HEK293T (cell line): Measurements from ENCODE around the gene PIK3AP1.

Source experiments
- ELF4 ChIP-seq: fragments of 450-650 bp; IDR thresholded peaks from 2 replicates; pipeline ENCODE4 v1.6.1; 2017; ENCODE audit warnings: antibody characterized with exemption
- FOXA1 ChIP-seq: fragments of 450-650 bp; IDR thresholded peaks from 2 replicates; pipeline ENCODE4 v1.6.1; 2016; ENCODE audit warnings: mild to moderate bottlenecking
- FOXK2 ChIP-seq: fragments of 450-650 bp; IDR thresholded peaks from 2 replicates; pipeline ENCODE4 v1.6.1; 2016; ENCODE audit warnings: mild to moderate bottlenecking
- NFRKB ChIP-seq: fragments of 450-650 bp; IDR thresholded peaks from 2 replicates; pipeline ENCODE4 v1.6.1; 2016; ENCODE audit warnings: mild to moderate bottlenecking, moderate library complexity
- PKNOX1 ChIP-seq: fragments of 450-650 bp; IDR thresholded peaks from 2 replicates; pipeline ENCODE4 v1.6.1; 2016
- SP1 ChIP-seq: fragments of 450-650 bp; IDR thresholded peaks from 2 replicates; pipeline ENCODE4 v1.6.1; 2017
- ZNF384 ChIP-seq: fragments of 450-650 bp; IDR thresholded peaks from 2 replicates; pipeline ENCODE4 v1.6.1; 2016

DNA sequence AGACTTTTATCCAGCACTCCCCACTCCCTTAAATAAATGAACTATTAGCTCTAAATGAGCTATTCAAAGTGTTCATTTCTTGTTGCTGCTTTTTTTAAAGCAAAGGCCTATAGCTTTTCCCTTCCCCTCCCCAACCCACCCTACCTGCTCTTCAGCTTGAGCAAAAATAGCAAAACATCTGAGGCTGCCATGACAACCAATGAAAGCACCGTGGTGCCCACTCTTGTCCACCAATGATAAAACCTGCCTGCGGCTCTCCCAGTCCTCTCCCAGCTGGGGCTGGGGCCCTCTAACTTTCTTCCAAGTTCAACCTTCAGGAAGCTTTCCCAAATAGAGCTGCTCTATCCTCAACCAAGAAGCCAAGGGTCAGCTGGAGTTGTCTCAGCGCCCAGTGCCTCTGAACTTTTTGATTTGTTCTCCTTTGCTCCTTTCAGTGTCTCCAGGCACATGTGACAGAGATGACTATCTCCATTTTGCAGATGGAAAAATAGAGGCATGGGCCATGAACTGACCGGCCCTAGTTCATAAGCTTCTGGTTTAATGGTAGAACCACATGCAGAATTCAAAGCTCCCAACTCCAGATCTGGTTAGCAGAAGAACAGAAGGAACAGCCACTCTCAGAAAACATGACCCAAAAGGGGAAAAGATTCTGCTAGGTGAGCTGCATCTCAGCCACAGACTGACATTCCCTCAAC, 47.7 kb downstream of the PIK3AP1 start:
- TF ChIP-seq ZNF384 (no peak), PKNOX1 (no peak), FOXK2 (no peak), FOXA1 (no peak), SP1 (no peak), NFRKB (no peak), ELF4 (no peak)
